Activated CD8-positive, alpha-beta memory T cell treated with anti-CD3 and anti-CD28 coated beads, Interleukin-2, amount 10 ng/mL, durations not matched to agents 7 days and 5 days (primary cell): ENCODE data around the gene CD53. TPM values are rescaled to one million over a fixed set of nuclear protein-coding genes. Genes with fewer than 3 reads are reported as not detected.

Source experiments
- ATAC-seq: fragments of 150-1000 bp; cut with Tn5 transposase; one replicate; pipeline ENCODE4 v1.10.0; 2021; ENCODE audit warnings: moderate library complexity
- CTCF ChIA-PET: fragments of 350-600 bp; sonication (Branson Sonifier 250); formaldehyde crosslinking; loops from one replicate; lab custom pipeline; 2021; ENCODE audit warnings: antibody characterized with exemption; lab: Charles Lee
- DNase-seq: peaks from one replicate; pipeline ENCODE4 v3.0.0-alpha.2; 2020
- H3K27ac Mint-ChIP-seq: one replicate; pipeline ENCODE4 v1.8.0; 2021; ENCODE audit warnings: mild to moderate bottlenecking, mixed read lengths
- H3K27me3 Mint-ChIP-seq: one replicate; pipeline ENCODE4 v1.8.0; 2021; ENCODE audit warnings: mixed read lengths
- H3K36me3 Mint-ChIP-seq: one replicate; pipeline ENCODE4 v1.8.0; 2021; ENCODE audit warnings: mild to moderate bottlenecking, mixed read lengths
- H3K4me1 Mint-ChIP-seq: one replicate; pipeline ENCODE4 v1.8.0; 2021; ENCODE audit warnings: mixed read lengths
- H3K4me3 Mint-ChIP-seq: one replicate; pipeline ENCODE4 v1.8.0; 2021; ENCODE audit warnings: mild to moderate bottlenecking, moderate library complexity, mixed read lengths
- H3K9me3 Mint-ChIP-seq: one replicate; pipeline ENCODE4 v1.8.0; 2022; ENCODE audit warnings: low read depth, mixed read lengths
- total RNA-seq, 2 experiments: library from RNA; stranded (reverse); gene quantifications; one replicate each; pipeline ENCODE4 v1.2.3, GENCODE V29; 2021

Gene CD53
- total RNA-seq, 2 experiments from 2014 or later = 403 to 439 TPM

DNA sequence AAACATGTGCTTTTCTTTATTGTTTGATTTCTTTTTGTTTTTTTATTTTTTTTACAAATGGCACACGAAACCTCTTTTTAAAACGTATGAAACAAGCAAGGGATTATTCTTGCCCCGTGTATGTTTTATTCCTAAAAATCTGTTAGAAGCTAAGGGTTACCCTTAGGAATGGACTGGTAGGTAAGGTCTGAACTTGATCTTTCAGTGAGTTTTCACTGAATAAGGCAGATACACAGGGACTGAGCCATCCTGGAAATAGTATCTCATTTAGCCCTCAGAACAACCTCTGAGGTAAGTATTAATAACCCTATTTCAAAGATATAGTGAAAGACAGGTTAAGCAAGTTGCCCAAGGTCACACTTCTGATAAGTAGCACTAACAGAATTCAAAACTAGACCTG, 6.0 kb downstream of the CD53 start:
- peaks cover 68% of the 10 kb centered on the region for H3K36me3 Mint-ChIP-seq
- H3K27me3 Mint-ChIP-seq = no peaks in the 10 kb centered on the region
- H3K4me3 Mint-ChIP-seq = peak overlapping the region; percentile 92
- no peak for ATAC-seq
- CTCF ChIA-PET = interaction anchor here (1.0 to 1.9 kb wide), 3 partner anchors 9 to 98 kb away, joined by 3 to 9 read pairs (median 7); no protein-coding TSS in a partner anchor
- DNase-seq = no peak
- H3K9me3 Mint-ChIP-seq = no peaks in the 10 kb centered on the region
- H3K27ac Mint-ChIP-seq = peak overlapping the region; percentile 97
- H3K4me1 Mint-ChIP-seq = peaks cover 44% of the 10 kb centered on the region

DNA sequence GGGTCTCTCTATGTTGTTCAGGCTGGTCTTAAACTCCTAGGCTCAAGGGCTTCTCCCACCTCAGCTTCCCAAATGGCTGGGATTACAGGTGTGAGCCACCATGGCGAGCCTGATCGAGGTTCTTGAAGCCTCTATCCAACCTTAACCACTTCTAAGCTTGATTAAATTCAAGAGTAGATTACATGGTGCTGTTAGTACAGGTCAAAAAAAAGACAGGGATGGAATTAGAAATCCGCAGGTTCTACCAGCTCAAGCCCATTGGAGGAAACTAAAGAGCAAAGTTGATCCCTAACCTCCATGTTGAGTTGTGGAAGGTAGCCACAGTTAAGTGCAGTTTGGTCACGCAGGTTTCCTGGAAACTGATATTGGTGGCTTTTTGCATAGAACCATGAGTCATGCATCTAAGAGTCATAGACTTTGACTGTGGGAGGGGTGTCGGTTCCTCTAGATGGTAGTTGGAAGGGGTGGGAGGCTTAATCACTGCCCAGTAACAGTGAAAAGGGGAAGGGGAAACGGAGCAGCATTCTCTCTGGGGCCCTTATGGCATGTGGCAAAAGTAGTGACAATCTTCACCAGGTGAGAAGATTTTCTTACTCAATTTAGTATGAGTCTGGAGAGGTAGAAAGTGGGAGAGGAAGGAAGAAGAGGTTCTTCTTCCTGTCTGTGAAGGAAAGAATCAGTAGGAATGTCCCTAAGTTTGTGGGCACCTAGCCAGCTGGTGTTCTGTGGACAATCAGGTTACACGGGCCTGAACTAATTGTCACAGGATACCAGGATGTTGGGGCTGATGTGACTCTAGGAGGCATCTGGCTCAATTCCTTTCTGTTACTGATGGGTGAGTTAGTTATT, 7.0 kb downstream of the CD53 start:
- H3K36me3 Mint-ChIP-seq = peaks cover 66% of the 10 kb centered on the region
- DNase-seq (peak; percentile 91), ATAC-seq (peak; percentile 56)
- peaks cover 53% of the 10 kb centered on the region for H3K4me1 Mint-ChIP-seq
- CTCF ChIA-PET = interaction anchor here (1.0 to 1.9 kb wide), 4 partner anchors 8 to 99 kb away, joined by 3 to 9 read pairs (median 5); no protein-coding TSS in a partner anchor
- no peaks in the 10 kb centered on the region for H3K27me3 Mint-ChIP-seq
- peak overlapping the region; percentile 97 for H3K27ac Mint-ChIP-seq
- no peaks in the 10 kb centered on the region for H3K9me3 Mint-ChIP-seq
- peak overlapping the region; percentile 92 for H3K4me3 Mint-ChIP-seq

GRCh38 chr1:110880708-110881374, 7.9 kb downstream of the CD53 start:
- DNase-seq (peak; percentile 79), ATAC-seq (peak; percentile 61)
- Mint-ChIP-seq H3K27ac (peak overlapping the region; percentile 97), H3K4me1 (peaks cover 57% of the 10 kb centered on the region), H3K4me3 (peak overlapping the region; percentile 92), H3K9me3 (no peaks in the 10 kb centered on the region), H3K36me3 (peaks cover 61% of the 10 kb centered on the region), H3K27me3 (no peaks in the 10 kb centered on the region)
- CTCF ChIA-PET = interaction anchor here (1.5 to 1.6 kb wide), 2 partner anchors 83 to 94 kb away, joined by 3 to 9 read pairs; no protein-coding TSS in a partner anchor

GRCh38 chr1:110888049-110888448, 15.1 kb downstream of the CD53 start:
- Mint-ChIP-seq H3K36me3 (peaks cover 72% of the 10 kb centered on the region), H3K27me3 (no peaks in the 10 kb centered on the region), H3K4me1 (peaks cover 84% of the 10 kb centered on the region), H3K9me3 (no peaks in the 10 kb centered on the region), H3K27ac (peak overlapping the region; percentile 45), H3K4me3 (peak overlapping the region; percentile 44)
- CTCF ChIA-PET = interaction anchor here (0.8 to 2.4 kb wide), 5 partner anchors 9 to 106 kb away, joined by 3 to 7 read pairs (median 5); no protein-coding TSS in a partner anchor
- ATAC-seq (peak; percentile 67), DNase-seq (no peak)

GRCh38 chr1:110888641-110889040, 15.7 kb downstream of the CD53 start:
- Mint-ChIP-seq H3K9me3 (no peaks in the 10 kb centered on the region), H3K36me3 (peaks cover 74% of the 10 kb centered on the region)
- DNase-seq = no peak

GRCh38 chr1:110890474-110891196, 17.7 kb downstream of the CD53 start:
- CTCF ChIA-PET = no interaction called here
- H3K36me3 Mint-ChIP-seq = peaks cover 83% of the 10 kb centered on the region

More at GRCh38 chr1:110888641-110889040, 15.7 kb downstream of the CD53 start:
- Mint-ChIP-seq H3K27me3 (no peaks in the 10 kb centered on the region), H3K4me1 (peaks cover 86% of the 10 kb centered on the region), H3K27ac (no peak overlapping the region), H3K4me3 (no peak overlapping the region)
- CTCF ChIA-PET = interaction anchor here (1.2 to 1.4 kb wide), 2 partner anchors 9 to 13 kb away, joined by 5 to 7 read pairs; no protein-coding TSS in a partner anchor
- no peak for ATAC-seq

DNA sequence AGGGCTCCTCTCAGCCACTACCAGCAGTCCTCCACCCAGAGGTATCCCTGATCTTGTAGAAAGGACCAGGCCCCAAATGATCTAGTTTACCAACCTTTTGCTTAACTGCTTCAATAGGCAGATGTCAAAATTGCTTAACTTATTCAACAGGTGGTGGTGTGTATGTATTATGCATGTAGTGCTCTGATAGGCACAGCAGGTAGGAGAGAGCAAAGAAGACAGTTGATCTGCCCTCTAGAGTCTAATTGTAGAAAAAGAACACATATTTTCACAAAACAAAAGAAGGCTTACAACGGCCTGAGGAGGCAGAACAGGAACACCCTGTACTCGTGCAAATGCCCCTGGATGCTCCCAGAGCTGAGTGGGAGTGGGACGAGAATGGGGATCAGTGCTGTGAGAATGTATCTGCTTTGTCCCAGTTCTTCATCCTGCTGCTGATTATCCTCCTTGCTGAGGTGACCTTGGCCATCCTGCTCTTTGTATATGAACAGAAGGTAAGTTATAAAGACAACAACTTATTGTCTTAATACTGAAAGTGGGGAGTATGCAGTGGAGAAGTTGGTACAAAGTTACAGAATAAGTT, 21.1 kb downstream of the CD53 start:
- CTCF ChIA-PET = interaction anchor here (0.6 to 1.0 kb wide), 2 partner anchors 20 to 22 kb away, joined by 3 to 4 read pairs; no protein-coding TSS in a partner anchor
- ATAC-seq (no peak), DNase-seq (no peak)
- Mint-ChIP-seq H3K4me1 (peaks cover 94% of the 10 kb centered on the region), H3K4me3 (no peak overlapping the region), H3K36me3 (peaks cover 88% of the 10 kb centered on the region), H3K27ac (peak overlapping the region; percentile 42), H3K27me3 (no peaks in the 10 kb centered on the region), H3K9me3 (no peaks in the 10 kb centered on the region)

More at GRCh38 chr1:110890474-110891196, 17.7 kb downstream of the CD53 start:
- peak overlapping the region; percentile 29 for H3K4me3 Mint-ChIP-seq
- ATAC-seq (no peak), DNase-seq (no peak)
- H3K9me3 Mint-ChIP-seq = no peaks in the 10 kb centered on the region
- peak overlapping the region; percentile 61 for H3K27ac Mint-ChIP-seq
- H3K27me3 Mint-ChIP-seq = no peaks in the 10 kb centered on the region
- H3K4me1 Mint-ChIP-seq = peaks cover 91% of the 10 kb centered on the region

- DNase-seq (no peak), ATAC-seq (peak; percentile 80)
- H3K4me3 Mint-ChIP-seq = no peak overlapping the region
- H3K27ac Mint-ChIP-seq = peak overlapping the region; percentile 58
- no peaks in the 10 kb centered on the region for H3K9me3 Mint-ChIP-seq
- peaks cover 78% of the 10 kb centered on the region for H3K4me1 Mint-ChIP-seq
- CTCF ChIA-PET = interaction anchor here (1.1 kb wide), 1 partner anchor 68 kb away, joined by 4 read pairs; no protein-coding TSS in a partner anchor
- H3K36me3 Mint-ChIP-seq = peaks cover 95% of the 10 kb centered on the region
- H3K27me3 Mint-ChIP-seq = no peaks in the 10 kb centered on the region
Measured at GRCh38 chr1:110896090-110896489, 23.1 kb downstream of the CD53 start.

GRCh38 chr1:110897681-110898080, 24.7 kb downstream of the CD53 start:
- Mint-ChIP-seq H3K4me3 (no peak overlapping the region), H3K4me1 (peaks cover 65% of the 10 kb centered on the region), H3K9me3 (no peaks in the 10 kb centered on the region), H3K36me3 (peaks cover 91% of the 10 kb centered on the region), H3K27me3 (no peaks in the 10 kb centered on the region), H3K27ac (peak overlapping the region; percentile 41)
- ATAC-seq (no peak), DNase-seq (no peak)
- CTCF ChIA-PET = interaction anchor here (0.6 kb wide), 1 partner anchor 402 kb away, joined by 3 read pairs; no protein-coding TSS in a partner anchor

GRCh38 chr1:110898734-110899457, 25.9 kb downstream of the CD53 start:
- ATAC-seq (no peak), DNase-seq (no peak)
- Mint-ChIP-seq H3K27ac (peak overlapping the region; percentile 25), H3K9me3 (no peaks in the 10 kb centered on the region), H3K4me1 (peaks cover 53% of the 10 kb centered on the region), H3K4me3 (no peak overlapping the region), H3K36me3 (peaks cover 90% of the 10 kb centered on the region), H3K27me3 (no peaks in the 10 kb centered on the region)
- CTCF ChIA-PET = no interaction called here

- H3K9me3 Mint-ChIP-seq = no peaks in the 10 kb centered on the region
- ATAC-seq (no peak), DNase-seq (no peak)
- no peaks in the 10 kb centered on the region for H3K27me3 Mint-ChIP-seq
- CTCF ChIA-PET = no interaction called here
- H3K4me3 Mint-ChIP-seq = no peak overlapping the region
- H3K27ac Mint-ChIP-seq = peak overlapping the region; percentile 25
- peaks cover 89% of the 10 kb centered on the region for H3K36me3 Mint-ChIP-seq
- H3K4me1 Mint-ChIP-seq = peaks cover 47% of the 10 kb centered on the region
Measured at GRCh38 chr1:110899458-110899843, 26.5 kb downstream of the CD53 start.
